Measurements from ENCODE around the gene MAML2. TPM values are rescaled to one million over a fixed set of nuclear protein-coding genes. Genes with fewer than 3 reads are reported as not detected.

The MAML2 gene
- total and polyA plus RNA-seq, 2 experiments from 2014 or later: 2.0 to 7.1 TPM

DNA sequence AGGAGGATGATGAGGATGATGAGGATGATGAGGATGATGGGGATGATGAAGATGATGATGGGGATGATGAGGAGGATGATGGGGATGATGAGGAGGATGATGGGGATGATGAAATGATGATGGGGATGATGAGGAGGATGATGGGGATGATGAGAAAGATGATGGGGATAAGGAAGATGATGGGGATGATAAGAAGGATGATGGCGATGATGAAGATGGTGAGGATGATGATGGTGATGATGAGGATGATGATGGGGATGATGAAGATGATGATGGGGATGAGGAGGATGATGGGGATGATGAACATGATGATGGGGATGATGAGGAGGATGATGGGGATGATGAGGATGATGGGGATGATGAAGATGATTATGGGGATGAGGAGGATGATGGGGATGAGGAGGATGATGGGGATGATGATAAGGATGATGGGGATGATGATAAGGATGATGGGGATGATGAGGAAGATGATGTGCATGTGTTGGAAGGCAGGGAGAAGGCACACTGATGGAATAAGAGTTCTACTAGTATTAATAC lies 340.2 kb downstream of the MAML2 start:
- peaks cover 10% of the 10 kb centered on the region for H3K4me1 ChIP-seq (ENCODE audit: insufficient read depth)
- no peaks in the 10 kb centered on the region for H3K27me3 ChIP-seq (ENCODE audit: insufficient read depth)
- H3K27ac ChIP-seq (ENCODE audit: low read depth): no peak overlapping the region
- H3K79me2 ChIP-seq (replicated peaks; ENCODE audit: insufficient read depth): no peaks in the 10 kb centered on the region
- Mint-ChIP-seq H3K4me3 (no peak overlapping the region), H3K4me1 (peaks cover 16% of the 10 kb centered on the region), H3K9me3 (no peaks in the 10 kb centered on the region; the same call in 2 of the 3 replicates), H3K36me3 (ENCODE audit: low read depth) (no peaks in the 10 kb centered on the region), H3K27ac (no peak overlapping the region), H3K27me3 (ENCODE audit: insufficient read depth, low read depth, poor library complexity) (no peaks in the 10 kb centered on the region)
- no peaks in the 10 kb centered on the region for H4K20me1 ChIP-seq (replicated peaks; ENCODE audit: insufficient read depth)
- no peaks in the 10 kb centered on the region for H3K36me3 ChIP-seq (ENCODE audit: insufficient read depth)
- no peak overlapping the region for H2AFZ ChIP-seq
- no peaks in the 10 kb centered on the region for H3F3A ChIP-seq (replicated peaks; ENCODE audit: low read depth)
- H3K4me3 ChIP-seq: no peak overlapping the region
- H3K4me2 ChIP-seq: no peak overlapping the region
- TF ChIP-seq STAT1 (IDR thresholded peaks at IDR 0.05; ENCODE audit: unreplicated experiment): no peak
- TF ChIP-seq, protein P1, sequence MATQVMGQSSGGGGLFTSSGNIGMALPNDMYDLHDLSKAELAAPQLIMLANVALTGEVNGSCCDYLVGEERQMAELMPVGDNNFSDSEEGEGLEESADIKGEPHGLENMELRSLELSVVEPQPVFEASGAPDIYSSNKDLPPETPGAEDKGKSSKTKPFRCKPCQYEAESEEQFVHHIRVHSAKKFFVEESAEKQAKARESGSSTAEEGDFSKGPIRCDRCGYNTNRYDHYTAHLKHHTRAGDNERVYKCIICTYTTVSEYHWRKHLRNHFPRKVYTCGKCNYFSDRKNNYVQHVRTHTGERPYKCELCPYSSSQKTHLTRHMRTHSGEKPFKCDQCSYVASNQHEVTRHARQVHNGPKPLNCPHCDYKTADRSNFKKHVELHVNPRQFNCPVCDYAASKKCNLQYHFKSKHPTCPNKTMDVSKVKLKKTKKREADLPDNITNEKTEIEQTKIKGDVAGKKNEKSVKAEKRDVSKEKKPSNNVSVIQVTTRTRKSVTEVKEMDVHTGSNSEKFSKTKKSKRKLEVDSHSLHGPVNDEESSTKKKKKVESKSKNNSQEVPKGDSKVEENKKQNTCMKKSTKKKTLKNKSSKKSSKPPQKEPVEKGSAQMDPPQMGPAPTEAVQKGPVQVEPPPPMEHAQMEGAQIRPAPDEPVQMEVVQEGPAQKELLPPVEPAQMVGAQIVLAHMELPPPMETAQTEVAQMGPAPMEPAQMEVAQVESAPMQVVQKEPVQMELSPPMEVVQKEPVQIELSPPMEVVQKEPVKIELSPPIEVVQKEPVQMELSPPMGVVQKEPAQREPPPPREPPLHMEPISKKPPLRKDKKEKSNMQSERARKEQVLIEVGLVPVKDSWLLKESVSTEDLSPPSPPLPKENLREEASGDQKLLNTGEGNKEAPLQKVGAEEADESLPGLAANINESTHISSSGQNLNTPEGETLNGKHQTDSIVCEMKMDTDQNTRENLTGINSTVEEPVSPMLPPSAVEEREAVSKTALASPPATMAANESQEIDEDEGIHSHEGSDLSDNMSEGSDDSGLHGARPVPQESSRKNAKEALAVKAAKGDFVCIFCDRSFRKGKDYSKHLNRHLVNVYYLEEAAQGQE (IDR thresholded peaks at IDR 0.05; ENCODE audit: unreplicated experiment): no peak
- 0 out of 2 replicates have a peak, but pooled peaks cover 5% of the 10 kb centered on the region for H3K9me2 ChIP-seq (ENCODE audit: insufficient read depth)
- DNase-seq (ENCODE audit: low spot score) (no peak), ATAC-seq (no peak)

DNA sequence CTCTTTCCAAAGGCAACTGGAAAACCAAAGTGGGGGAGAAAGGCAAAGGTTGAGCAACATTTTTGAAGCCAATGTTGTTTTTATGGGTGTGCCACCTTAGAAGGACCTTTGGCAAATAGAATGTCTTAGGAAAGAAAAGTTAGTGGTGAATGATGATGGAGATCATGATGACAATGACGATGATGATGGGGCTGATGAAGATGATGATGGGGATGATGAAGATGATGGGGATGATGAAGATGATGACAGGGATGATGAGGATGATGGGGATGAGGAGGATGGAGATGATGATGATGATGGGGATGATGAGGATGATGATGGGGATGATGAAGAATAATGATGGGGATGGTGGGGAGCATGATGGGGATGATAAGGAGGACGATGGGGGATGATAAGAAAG lies 340.7 kb downstream of the MAML2 start:
- TF ChIP-seq, protein P1 (IDR thresholded peaks at IDR 0.05; ENCODE audit: unreplicated experiment): no peak
- no peak for TF ChIP-seq JUNB (IDR thresholded peaks at IDR 0.05; ENCODE audit: unreplicated experiment)
- Mint-ChIP-seq H3K4me3 (no peak overlapping the region), H3K4me1 (peaks cover 16% of the 10 kb centered on the region)

More for the DNA sequence above, 340.7 kb downstream of the MAML2 start:
- Histone ChIP-seq H3K4me1 (ENCODE audit: insufficient read depth) (peaks cover 10% of the 10 kb centered on the region), H4K20me1 (replicated peaks; ENCODE audit: insufficient read depth) (no peaks in the 10 kb centered on the region), H3K9me2 (ENCODE audit: insufficient read depth) (0 out of 2 replicates have a peak, but pooled peaks cover 5% of the 10 kb centered on the region), H3K4me2 (no peak overlapping the region), H2AFZ (no peak overlapping the region), H3K27me3 (ENCODE audit: insufficient read depth) (no peaks in the 10 kb centered on the region), H3K27ac (ENCODE audit: low read depth) (no peak overlapping the region), H3K36me3 (ENCODE audit: insufficient read depth) (no peaks in the 10 kb centered on the region), H3K79me2 (replicated peaks; ENCODE audit: insufficient read depth) (no peaks in the 10 kb centered on the region), H3K4me3 (no peak overlapping the region), H3F3A (replicated peaks; ENCODE audit: low read depth) (no peaks in the 10 kb centered on the region)
- no peaks in the 10 kb centered on the region for H3K27me3 Mint-ChIP-seq (ENCODE audit: insufficient read depth, low read depth, poor library complexity)
- no peak overlapping the region for H3K27ac Mint-ChIP-seq
- ATAC-seq (no peak), DNase-seq (ENCODE audit: low spot score) (no peak)
- no peaks in the 10 kb centered on the region for H3K36me3 Mint-ChIP-seq (ENCODE audit: low read depth)
- H3K9me3 Mint-ChIP-seq: no peaks in the 10 kb centered on the region; the same call in 2 of the 3 replicates

Measured in GM23338 (cell line).